OCI-LY7 (cell line): Measurements from ENCODE around the gene BAHCC1. TPM values are rescaled to one million over a fixed set of nuclear protein-coding genes. Genes with fewer than 3 reads are reported as not detected.

Source experiments
- BruUV-seq: library from RNA; stranded (reverse); fragments of 400-500 nt; replicated peaks from 2 replicates; lab custom pipeline; 2021; lab: Mats Ljungman, UMichigan
- CTCF ChIA-PET: fragments of 300-600 bp; sonication (Branson Sonifier 250); formaldehyde crosslinking; loops from one replicate; lab custom pipeline; 2022; ENCODE audit warnings: antibody characterized with exemption; ENCODE audit not compliant: unreplicated experiment; lab: Charles Lee
- POLR2A ChIA-PET: fragments of 300-600 bp; sonication (Branson Sonifier 250); formaldehyde crosslinking; loops from one replicate; lab custom pipeline; 2022; ENCODE audit warnings: antibody characterized with exemption; lab: Charles Lee
- DNase-seq: peaks from one replicate; pipeline ENCODE4 v3.0.0-alpha.2; 2015; ENCODE audit warnings: low spot score
- H2AFZ ChIP-seq: fragments of 200-600 bp; sonication (generic), shearing (Covaris generic); 2 replicates; pipeline ENCODE4 v1.6.1; 2014; ENCODE audit warnings: mild to moderate bottlenecking, antibody characterized with exemption, low read length, moderate library complexity
- H3K27ac ChIP-seq: fragments of 200-600 bp; sonication (generic); 2 replicates; pipeline ENCODE4 v1.5.1; 2014; ENCODE audit warnings: mixed run types, low read depth, mild to moderate bottlenecking, moderate library complexity, low read length, inconsistent platforms; ENCODE audit not compliant: poor library complexity, severe bottlenecking
- H3K36me3 ChIP-seq: fragments of 200-600 bp; sonication (generic); 2 replicates; pipeline ENCODE4 v1.6.1; 2014; ENCODE audit warnings: mild to moderate bottlenecking, antibody characterized with exemption, low read length, moderate library complexity, mixed read lengths; ENCODE audit not compliant: insufficient read depth
- H3K4me1 ChIP-seq: fragments of 200-600 bp; sonication (generic); 2 replicates; pipeline ENCODE4 v1.5.1; 2014; ENCODE audit warnings: mild to moderate bottlenecking, low read length; ENCODE audit not compliant: insufficient read depth, poor library complexity, severe bottlenecking
- H3K4me2 ChIP-seq: fragments of 200-600 bp; sonication (generic); 2 replicates; pipeline ENCODE4 v1.6.1; 2014; ENCODE audit warnings: mild to moderate bottlenecking, low read length
- H3K4me3 ChIP-seq: fragments of 200-600 bp; sonication (generic); 2 replicates; pipeline ENCODE4 v1.5.1; 2014; ENCODE audit warnings: mild to moderate bottlenecking, low read depth, low read length; ENCODE audit not compliant: poor library complexity, severe bottlenecking
- H3K79me2 ChIP-seq: fragments of 200-600 bp; sonication (generic); 2 replicates; pipeline ENCODE4 v1.6.1; 2016; ENCODE audit warnings: low read depth, mild to moderate bottlenecking, low read length, moderate library complexity, mixed read lengths; ENCODE audit not compliant: insufficient read depth
- H3K9me2 ChIP-seq: fragments of 200-600 bp; sonication (generic); 2 replicates; pipeline ENCODE4 v1.6.1; 2016; ENCODE audit warnings: mild to moderate bottlenecking, low read length, mixed read lengths; ENCODE audit not compliant: insufficient read depth
- H3K9me3 ChIP-seq: fragments of 200-600 bp; sonication (generic); 2 replicates; pipeline ENCODE4 v1.6.1; 2014; ENCODE audit warnings: mild to moderate bottlenecking, mixed run types, low read length, mixed read lengths
- H4K20me1 ChIP-seq: fragments of 200-600 bp; sonication (generic); 2 replicates; pipeline ENCODE4 v1.6.1; 2014; ENCODE audit warnings: mild to moderate bottlenecking, antibody characterized with exemption, low read length, moderate library complexity, mixed read lengths; ENCODE audit not compliant: insufficient read depth
- EZH2phosphoT487 ChIP-seq: fragments of 200-600 bp; sonication (generic); IDR thresholded peaks from 2 replicates; pipeline ENCODE4 v1.6.1; 2018; ENCODE audit warnings: low read depth, borderline replicate concordance, mild to moderate bottlenecking, mixed run types, antibody characterized with exemption, low read length, moderate library complexity, mixed read lengths
- intact Hi-C: fragments of 100-400 bp; cut with micrococcal nuclease; formaldehyde crosslinking; loops from one replicate; pipeline ENCODE4 v1.10.0; 2022; ENCODE audit not compliant: unreplicated experiment
- total RNA-seq, 2 experiments: library from RNA; depleted of rRNA in 1 of 2; stranded (reverse); fragments of >200 nt in 1 of 2; shearing (Covaris generic) in 1 of 2; gene quantifications; 2 replicates each; pipeline ENCODE4 v1.2.3, GENCODE V29; 2014 to 2022
- TF ChIP-seq, protein P1 (sequence below): fragments of 200-600 bp; sonication (generic); conservative IDR thresholded peaks from 2 replicates; pipeline ENCODE4 v1.5.1; 2014; ENCODE audit warnings: mild to moderate bottlenecking, antibody characterized with exemption, low read length, moderate library complexity, mixed read lengths

The BAHCC1 gene
- total RNA-seq, 2 experiments from 2014 or later, result 5.2 to 5.5 TPM

DNA sequence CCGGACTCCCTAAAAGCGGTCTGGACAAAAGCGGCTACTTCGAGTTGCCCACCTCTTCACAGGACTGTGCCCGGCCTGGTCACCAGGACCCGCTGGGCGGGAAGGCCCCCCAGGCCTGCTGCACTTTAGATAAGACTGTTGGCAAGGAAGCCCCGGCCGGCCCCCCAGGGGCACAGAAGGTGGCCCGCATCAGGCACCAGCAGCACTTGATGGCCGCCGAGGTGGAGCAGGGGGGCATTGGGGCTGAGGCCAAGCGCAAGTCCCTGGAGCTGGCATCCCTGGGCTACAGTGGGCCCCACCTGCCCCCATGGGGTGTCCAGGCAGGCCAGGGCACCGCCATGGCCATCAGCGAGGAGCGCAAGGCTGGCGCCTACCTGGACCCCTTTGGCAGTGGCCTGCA lies 47.5 kb downstream of the BAHCC1 start:
- Histone ChIP-seq H3K4me3 (no peak overlapping the region), H3K4me1 (peaks cover 9% of the 10 kb centered on the region), H3K4me2 (no peak overlapping the region), H3K79me2 (no peaks in the 10 kb centered on the region), H3K9me3 (no peaks in the 10 kb centered on the region), H4K20me1 (no peaks in the 10 kb centered on the region), H3K27ac (no peak overlapping the region), H3K36me3 (no peaks in the 10 kb centered on the region), H2AFZ (no peak overlapping the region), H3K9me2 (no peaks in the 10 kb centered on the region)
- no TSS peak for BruUV-seq
- no peak for DNase-seq
- POLR2A ChIA-PET, result no interaction called here
- CTCF ChIA-PET, result interaction anchor here (0.8 kb wide), 1 partner anchor 42 kb away, joined by 3 read pairs; no protein-coding TSS in a partner anchor
- no peak for TF ChIP-seq EZH2phosphoT487
- TF ChIP-seq, protein P1, sequence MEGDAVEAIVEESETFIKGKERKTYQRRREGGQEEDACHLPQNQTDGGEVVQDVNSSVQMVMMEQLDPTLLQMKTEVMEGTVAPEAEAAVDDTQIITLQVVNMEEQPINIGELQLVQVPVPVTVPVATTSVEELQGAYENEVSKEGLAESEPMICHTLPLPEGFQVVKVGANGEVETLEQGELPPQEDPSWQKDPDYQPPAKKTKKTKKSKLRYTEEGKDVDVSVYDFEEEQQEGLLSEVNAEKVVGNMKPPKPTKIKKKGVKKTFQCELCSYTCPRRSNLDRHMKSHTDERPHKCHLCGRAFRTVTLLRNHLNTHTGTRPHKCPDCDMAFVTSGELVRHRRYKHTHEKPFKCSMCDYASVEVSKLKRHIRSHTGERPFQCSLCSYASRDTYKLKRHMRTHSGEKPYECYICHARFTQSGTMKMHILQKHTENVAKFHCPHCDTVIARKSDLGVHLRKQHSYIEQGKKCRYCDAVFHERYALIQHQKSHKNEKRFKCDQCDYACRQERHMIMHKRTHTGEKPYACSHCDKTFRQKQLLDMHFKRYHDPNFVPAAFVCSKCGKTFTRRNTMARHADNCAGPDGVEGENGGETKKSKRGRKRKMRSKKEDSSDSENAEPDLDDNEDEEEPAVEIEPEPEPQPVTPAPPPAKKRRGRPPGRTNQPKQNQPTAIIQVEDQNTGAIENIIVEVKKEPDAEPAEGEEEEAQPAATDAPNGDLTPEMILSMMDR, result no peak
- intact Hi-C loops, result no loop called here

DNA sequence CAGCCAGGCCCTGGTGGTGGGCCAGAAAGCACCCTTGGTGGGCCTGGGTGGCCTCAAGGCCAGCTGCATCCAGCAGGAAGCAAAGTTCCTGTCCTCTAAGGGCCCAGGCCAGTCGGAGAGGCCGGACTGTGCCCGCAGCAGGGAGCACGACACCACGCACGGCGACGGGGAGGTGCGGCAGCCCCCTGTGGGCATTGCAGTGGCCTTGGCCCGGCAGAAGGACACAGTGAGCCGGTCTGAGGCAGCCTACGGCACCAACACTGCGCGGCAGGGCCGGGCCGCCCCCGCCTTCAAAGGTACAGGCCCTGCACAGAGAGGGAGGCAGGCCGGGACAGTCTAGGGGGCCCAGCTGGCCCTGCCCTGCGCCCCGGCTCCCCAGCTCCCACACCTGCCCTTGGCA lies 48.0 kb downstream of the BAHCC1 start:
- CTCF ChIA-PET, result interaction anchor here (0.8 kb wide), 1 partner anchor 42 kb away, joined by 3 read pairs; no protein-coding TSS in a partner anchor
- no peak overlapping the region for H3K27ac ChIP-seq
- no peaks in the 10 kb centered on the region for H3K9me3 ChIP-seq
- H2AFZ ChIP-seq, result no peak overlapping the region
- POLR2A ChIA-PET, result no interaction called here
- H3K36me3 ChIP-seq, result no peaks in the 10 kb centered on the region
- no peaks in the 10 kb centered on the region for H3K9me2 ChIP-seq
- no peaks in the 10 kb centered on the region for H3K79me2 ChIP-seq
- no TSS peak for BruUV-seq
- no peak for TF ChIP-seq EZH2phosphoT487
- TF ChIP-seq, protein P1, result no peak
- no peak overlapping the region for H3K4me2 ChIP-seq
- no peaks in the 10 kb centered on the region for H4K20me1 ChIP-seq
- intact Hi-C loops, result no loop called here
- no peak for DNase-seq
- no peak overlapping the region for H3K4me3 ChIP-seq
- H3K4me1 ChIP-seq, result peaks cover 9% of the 10 kb centered on the region

DNA sequence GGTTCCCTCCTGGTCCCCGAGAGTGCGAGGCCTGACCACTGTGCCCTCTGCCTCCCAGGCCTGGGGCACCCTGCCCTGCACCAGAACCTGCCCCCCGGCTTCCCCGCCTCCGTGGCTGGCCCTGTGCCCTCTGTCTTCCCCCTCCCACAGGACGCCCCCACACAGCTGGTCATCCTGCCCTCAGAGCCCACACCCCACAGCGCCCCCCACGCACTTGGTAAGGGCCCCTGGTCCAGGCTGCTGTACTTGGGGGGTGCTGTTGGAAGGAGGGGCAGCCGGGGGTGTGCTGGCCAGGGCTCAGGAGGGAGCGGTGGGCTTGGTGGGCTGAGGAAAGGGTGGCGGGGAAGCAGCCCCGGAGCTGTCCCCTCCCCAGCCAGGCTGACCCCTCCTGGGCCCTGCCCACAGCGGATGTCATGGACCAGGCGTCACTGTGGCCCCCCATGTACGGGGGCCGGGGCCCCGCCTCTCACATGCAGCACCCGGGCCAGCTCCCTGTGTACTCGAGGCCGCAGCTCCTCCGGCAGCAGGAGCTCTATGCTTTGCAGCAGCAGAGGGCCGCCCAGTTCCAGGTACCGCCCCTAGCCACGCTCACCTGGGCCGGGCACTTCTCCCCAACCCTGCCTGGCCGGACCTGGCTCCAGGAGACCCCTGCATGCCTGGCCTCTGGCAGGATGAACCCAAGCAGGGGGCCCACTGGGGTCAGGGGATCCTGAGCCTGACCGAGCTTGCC lies 49.5 kb downstream of the BAHCC1 start:
- TF ChIP-seq, protein P1, result no peak
- no peak for TF ChIP-seq EZH2phosphoT487
- POLR2A ChIA-PET, result no interaction called here
- no peaks in the 10 kb centered on the region for H3K9me2 ChIP-seq
- H4K20me1 ChIP-seq, result no peaks in the 10 kb centered on the region
- no peaks in the 10 kb centered on the region for H3K36me3 ChIP-seq
- no peaks in the 10 kb centered on the region for H3K79me2 ChIP-seq
- DNase-seq, result no peak
- no TSS peak for BruUV-seq
- H2AFZ ChIP-seq, result no peak overlapping the region
- no peaks in the 10 kb centered on the region for H3K9me3 ChIP-seq
- H3K27ac ChIP-seq, result no peak overlapping the region
- H3K4me1 ChIP-seq, result no peaks in the 10 kb centered on the region
- H3K4me2 ChIP-seq, result no peak overlapping the region
- H3K4me3 ChIP-seq, result no peak overlapping the region
- CTCF ChIA-PET, result no interaction called here
- intact Hi-C loops, result no loop called here
